ENCODE data around the gene ITPRIP. TPM values are rescaled to one million over a fixed set of nuclear protein-coding genes. Genes with fewer than 3 reads are reported as not detected.

The ITPRIP gene
- total RNA-seq, 1 donor from 2014 or later = 35.4 TPM

DNA sequence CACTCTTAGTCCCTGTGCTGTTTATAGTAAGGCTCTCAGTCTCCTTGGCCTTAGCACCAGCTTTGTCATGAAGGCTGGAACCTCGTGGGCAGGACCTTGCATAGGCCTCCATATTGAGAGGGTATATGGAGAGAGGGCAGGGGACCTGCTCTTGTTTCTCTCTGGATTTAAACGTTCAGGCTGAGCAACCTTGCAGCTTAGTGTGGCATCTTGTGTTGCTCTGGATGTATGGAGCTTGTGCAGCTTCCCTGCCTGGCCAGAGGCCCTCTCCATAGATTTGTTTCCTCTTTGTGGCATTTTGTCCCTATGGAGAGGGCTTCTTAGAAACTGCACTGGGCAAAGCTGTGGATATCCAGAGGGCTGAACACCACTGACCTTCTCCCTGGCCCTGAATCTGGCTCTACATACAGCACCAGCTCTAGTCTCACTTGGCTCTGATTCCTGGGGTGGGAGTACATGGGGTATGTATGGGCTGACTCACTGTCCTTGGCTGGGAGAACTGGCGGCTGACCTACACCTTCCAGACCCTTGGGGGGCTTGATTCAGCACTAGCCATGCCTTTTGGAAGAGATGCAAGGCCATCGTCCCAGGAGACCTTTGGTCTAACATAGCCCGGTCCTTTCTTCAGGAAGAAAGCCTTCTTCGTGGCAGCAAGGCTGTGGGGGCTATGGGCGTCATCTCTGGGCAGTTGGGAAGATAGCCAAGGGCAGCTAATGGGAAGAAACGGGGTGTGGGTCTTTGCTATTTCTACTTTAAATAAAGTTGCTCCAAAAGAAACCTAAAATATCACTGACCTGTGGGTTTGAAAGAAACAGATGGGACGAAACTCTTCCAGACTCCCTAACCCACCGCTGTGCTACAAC is 30.5 kb downstream of the ITPRIP start:
- H3K4me3 ChIP-seq = no peak overlapping the region
- H3K36me3 ChIP-seq = peaks cover 14% of the 10 kb centered on the region
- H3K27me3 ChIP-seq (ENCODE audit: low read depth) = no peaks in the 10 kb centered on the region
- TF ChIP-seq, protein P1, sequence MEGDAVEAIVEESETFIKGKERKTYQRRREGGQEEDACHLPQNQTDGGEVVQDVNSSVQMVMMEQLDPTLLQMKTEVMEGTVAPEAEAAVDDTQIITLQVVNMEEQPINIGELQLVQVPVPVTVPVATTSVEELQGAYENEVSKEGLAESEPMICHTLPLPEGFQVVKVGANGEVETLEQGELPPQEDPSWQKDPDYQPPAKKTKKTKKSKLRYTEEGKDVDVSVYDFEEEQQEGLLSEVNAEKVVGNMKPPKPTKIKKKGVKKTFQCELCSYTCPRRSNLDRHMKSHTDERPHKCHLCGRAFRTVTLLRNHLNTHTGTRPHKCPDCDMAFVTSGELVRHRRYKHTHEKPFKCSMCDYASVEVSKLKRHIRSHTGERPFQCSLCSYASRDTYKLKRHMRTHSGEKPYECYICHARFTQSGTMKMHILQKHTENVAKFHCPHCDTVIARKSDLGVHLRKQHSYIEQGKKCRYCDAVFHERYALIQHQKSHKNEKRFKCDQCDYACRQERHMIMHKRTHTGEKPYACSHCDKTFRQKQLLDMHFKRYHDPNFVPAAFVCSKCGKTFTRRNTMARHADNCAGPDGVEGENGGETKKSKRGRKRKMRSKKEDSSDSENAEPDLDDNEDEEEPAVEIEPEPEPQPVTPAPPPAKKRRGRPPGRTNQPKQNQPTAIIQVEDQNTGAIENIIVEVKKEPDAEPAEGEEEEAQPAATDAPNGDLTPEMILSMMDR (IDR thresholded peaks at IDR 0.05; ENCODE audit: borderline replicate concordance) = no peak
- no peaks in the 10 kb centered on the region for H3K9me3 ChIP-seq (replicated peaks)
- peaks cover 100% of the 10 kb centered on the region for H3K4me1 ChIP-seq
- intact Hi-C loops (cut with micrococcal nuclease) = loop anchor here (5.0 kb wide), 1 partner anchor 44 kb away; the partner anchor contains the start of gene CFAP58
- no peak for DNase-seq
- peak overlapping the region; percentile 94 for H3K27ac ChIP-seq (replicated peaks)

DNA sequence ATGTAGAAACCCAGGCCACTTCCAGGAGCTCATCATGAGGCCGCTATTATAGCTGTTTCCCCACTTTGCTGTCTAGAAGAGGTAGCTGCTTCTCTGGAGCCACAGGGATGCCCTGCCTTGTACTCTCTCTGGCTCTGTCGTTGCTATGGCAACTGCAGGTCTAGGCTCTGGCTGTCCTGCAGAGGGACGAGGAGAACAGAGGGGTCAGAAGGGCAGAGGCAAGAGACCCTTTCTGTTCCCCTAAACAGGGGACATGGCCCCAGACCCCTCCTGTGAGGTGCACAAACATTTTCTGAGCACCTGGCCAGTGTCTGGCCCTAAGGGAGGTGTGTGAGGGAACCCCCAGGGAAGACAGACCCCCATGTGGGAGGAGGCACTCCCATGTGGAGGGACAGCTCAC is 31.4 kb downstream of the ITPRIP start:
- TF ChIP-seq, protein P1 (IDR thresholded peaks at IDR 0.05; ENCODE audit: borderline replicate concordance) = no peak
- peaks cover 100% of the 10 kb centered on the region for H3K4me1 ChIP-seq
- no peak overlapping the region for H3K4me3 ChIP-seq
- intact Hi-C loops (cut with micrococcal nuclease) = loop anchor here (5.0 kb wide), 1 partner anchor 45 kb away; the partner anchor contains the start of gene CFAP58
- no peaks in the 10 kb centered on the region for H3K27me3 ChIP-seq (ENCODE audit: low read depth)
- H3K9me3 ChIP-seq (replicated peaks) = no peaks in the 10 kb centered on the region
- peaks cover 6% of the 10 kb centered on the region for H3K36me3 ChIP-seq
- peak overlapping the region; percentile 94 for H3K27ac ChIP-seq (replicated peaks)
- no peak for DNase-seq

DNA sequence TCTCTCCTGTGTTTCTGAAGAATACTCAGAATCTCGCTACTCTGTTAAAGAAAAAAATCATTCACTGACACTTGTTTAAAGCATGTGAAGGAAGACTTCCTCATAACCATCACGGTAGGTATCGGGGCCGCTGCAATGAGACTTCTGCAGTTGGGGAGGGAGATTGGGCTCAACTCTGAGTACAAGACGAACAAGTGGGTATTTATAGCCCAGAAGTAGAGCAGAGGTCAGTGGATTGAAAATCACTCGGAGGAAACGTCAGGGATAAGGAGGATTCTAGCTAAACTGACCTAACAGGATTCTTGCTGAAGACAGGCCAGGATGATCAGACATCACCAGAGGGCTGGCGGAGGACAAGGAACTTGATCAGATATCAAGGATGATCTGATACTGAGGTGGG is 33.3 kb downstream of the ITPRIP start:
- peaks cover 6% of the 10 kb centered on the region for H3K36me3 ChIP-seq
- H3K4me3 ChIP-seq = peak overlapping the region; percentile 22
- no peak for DNase-seq
- H3K27me3 ChIP-seq (ENCODE audit: low read depth) = no peaks in the 10 kb centered on the region
- H3K9me3 ChIP-seq (replicated peaks) = no peaks in the 10 kb centered on the region
- H3K4me1 ChIP-seq = peaks cover 100% of the 10 kb centered on the region
- H3K27ac ChIP-seq (replicated peaks) = peak overlapping the region; percentile 94
- intact Hi-C loops (cut with micrococcal nuclease) = loop anchor here (5.0 kb wide), 2 partner anchors 32 to 47 kb away; partner anchors contain the start of genes CFAP58 and ITPRIP
- TF ChIP-seq, protein P1 (IDR thresholded peaks at IDR 0.05; ENCODE audit: borderline replicate concordance) = no peak

DNA sequence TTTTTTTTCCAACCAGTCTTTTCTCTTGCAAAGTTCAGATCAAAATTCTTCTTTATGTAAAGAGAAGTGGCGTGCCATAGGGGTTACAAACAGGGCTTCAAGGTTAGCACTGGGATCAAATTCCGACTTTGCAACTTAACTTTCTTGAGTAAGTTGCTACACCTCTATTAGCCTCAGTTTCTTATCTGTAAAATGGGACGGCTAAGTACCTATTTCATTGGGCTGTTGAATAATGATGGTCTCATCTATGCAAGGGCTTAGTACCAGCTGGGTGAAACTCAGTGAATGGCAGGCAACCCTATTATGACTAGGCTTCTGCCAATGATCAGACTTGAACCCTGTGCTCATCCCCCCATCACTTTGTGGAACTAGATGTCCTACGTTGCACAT is 33.9 kb downstream of the ITPRIP start:
- DNase-seq = no peak
- peaks cover 100% of the 10 kb centered on the region for H3K4me1 ChIP-seq
- peaks cover 6% of the 10 kb centered on the region for H3K36me3 ChIP-seq
- no peaks in the 10 kb centered on the region for H3K9me3 ChIP-seq (replicated peaks)
- H3K27me3 ChIP-seq (ENCODE audit: low read depth) = no peaks in the 10 kb centered on the region
- no peak overlapping the region for H3K4me3 ChIP-seq
- H3K27ac ChIP-seq (replicated peaks) = peak overlapping the region; percentile 94
- intact Hi-C loops (cut with micrococcal nuclease) = loop anchor here (5.0 kb wide), 1 partner anchor 33 kb away; the partner anchor contains the start of gene ITPRIP
- TF ChIP-seq, protein P1 (IDR thresholded peaks at IDR 0.05; ENCODE audit: borderline replicate concordance) = no peak

DNA sequence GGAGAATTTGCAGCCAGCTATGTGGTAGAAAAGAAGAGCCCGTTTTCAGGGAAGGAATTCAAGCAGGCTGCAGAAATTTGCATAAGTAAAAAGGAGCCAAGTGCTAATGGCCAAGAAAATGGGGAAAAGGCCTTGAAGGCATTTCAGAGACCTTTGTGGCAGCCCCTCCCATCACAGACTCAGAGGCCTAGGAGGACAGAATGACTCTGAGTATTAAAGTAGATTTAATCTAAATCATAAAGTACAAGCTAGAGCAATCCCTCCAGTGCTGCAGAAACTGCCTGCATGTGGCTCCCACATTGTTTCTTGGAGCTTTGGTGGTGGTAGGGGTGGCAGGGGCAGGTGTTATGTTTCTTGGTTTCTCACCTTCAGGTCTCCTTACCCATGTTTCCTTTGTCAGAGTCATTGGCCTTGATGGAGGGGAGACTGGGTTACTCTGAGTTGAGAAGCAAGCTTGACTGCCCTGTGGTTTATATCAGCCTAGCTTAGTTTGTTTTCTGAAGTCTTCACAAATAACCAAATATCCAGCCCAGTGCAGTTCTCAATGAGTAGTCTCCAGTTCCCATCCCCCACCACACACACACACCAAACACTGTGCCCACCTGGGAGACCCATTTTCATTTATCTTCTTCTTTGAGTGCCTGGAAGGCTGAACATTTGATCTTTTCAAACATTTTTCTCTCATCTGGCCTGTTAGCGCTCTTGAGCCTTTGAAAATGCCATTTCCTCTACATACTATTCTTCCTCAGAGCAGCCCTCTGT is 34.5 kb downstream of the ITPRIP start:
- intact Hi-C loops (cut with micrococcal nuclease) = loop anchor here (5.0 kb wide), 1 partner anchor 34 kb away; the partner anchor contains the start of gene ITPRIP
- TF ChIP-seq, protein P1 (IDR thresholded peaks at IDR 0.05; ENCODE audit: borderline replicate concordance) = no peak
- H3K36me3 ChIP-seq = peaks cover 4% of the 10 kb centered on the region
- H3K4me1 ChIP-seq = peaks cover 100% of the 10 kb centered on the region
- DNase-seq = no peak
- H3K27me3 ChIP-seq (ENCODE audit: low read depth) = no peaks in the 10 kb centered on the region
- no peaks in the 10 kb centered on the region for H3K9me3 ChIP-seq (replicated peaks)
- H3K27ac ChIP-seq (replicated peaks) = peak overlapping the region; percentile 94
- no peak overlapping the region for H3K4me3 ChIP-seq

Measured in left ventricle myocardium inferior (tissue), 1 donor.